Epithelial cell of proximal tubule (primary cell): ENCODE measurements around the gene MCF2L. TPM values are rescaled to one million over a fixed set of nuclear protein-coding genes. Genes with fewer than 3 reads are reported as not detected.

Experiments
- DNase-seq: peaks from one replicate; pipeline ENCODE4 v3.0.0-alpha.2; 2011; ENCODE audit warnings: low read depth
- H3K4me3 ChIP-seq: 2 replicates; pipeline ENCODE4 v1.5.1; 2011; ENCODE audit warnings: low read depth, mild to moderate bottlenecking, low read length
- CTCF ChIP-seq: conservative IDR thresholded peaks from 2 replicates; pipeline ENCODE4 v1.5.1; 2012; ENCODE audit warnings: low read depth, mild to moderate bottlenecking, low read length
- total RNA-seq: library from RNA; depleted of rRNA; stranded (reverse); fragments of >200 nt; gene quantifications from 2 replicates; pipeline ENCODE4 v1.2.3, GENCODE V29; 2015

The MCF2L gene
- total RNA-seq, 1 donor from 2014 or later = 10.8 TPM

DNA sequence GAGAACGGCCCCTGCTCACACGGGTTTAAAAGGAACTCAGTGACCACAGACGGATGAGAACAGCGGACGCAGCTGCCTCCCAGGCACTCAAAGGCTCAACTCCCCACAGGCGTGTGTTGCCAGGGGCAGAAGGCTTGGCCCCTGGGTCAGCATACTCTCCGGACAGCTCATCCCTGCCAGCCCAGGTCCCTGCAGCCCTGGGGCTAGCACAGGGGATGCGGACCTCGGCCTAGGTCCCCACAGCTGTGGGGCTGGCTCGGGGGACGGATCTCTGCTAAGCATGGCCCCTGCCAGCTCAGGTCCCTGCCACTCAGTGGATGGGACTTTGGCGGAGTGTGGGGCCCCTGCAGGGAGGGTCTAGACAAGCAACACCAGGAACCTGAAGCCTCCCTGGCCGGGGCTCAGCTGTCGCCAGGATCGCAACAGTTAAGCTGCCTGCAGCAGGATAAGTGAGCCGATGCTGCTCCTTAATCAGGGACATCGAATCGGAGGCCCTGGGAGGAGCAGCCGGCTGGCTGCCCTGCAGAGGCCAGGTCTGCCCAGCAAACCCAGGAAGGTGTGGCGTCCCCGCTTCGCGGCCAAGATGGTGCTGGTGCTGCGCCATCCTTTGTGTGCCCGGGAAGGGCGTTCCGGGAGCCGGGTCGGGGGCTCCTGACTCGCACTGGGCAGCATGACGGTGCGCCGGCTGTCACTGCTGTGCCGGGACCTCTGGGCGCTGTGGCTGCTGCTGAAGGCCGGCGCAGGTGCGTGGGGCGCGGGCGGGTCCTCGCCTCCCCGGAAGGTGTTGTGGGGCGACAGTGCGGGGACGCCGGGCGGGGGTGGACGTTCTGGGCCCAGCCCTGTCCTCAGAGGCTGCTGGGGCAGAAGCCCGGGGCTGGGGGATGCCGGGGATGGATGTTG lies 32.5 kb downstream of the MCF2L start:
- no peak for DNase-seq
- TF ChIP-seq CTCF = no peak
- H3K4me3 ChIP-seq = peak overlapping the region; percentile 21

- DNase-seq = no peak
- TF ChIP-seq CTCF = no peak
- no peak overlapping the region for H3K4me3 ChIP-seq
Observed at GRCh38 chr13:113002206-113002912, 33.3 kb downstream of the MCF2L start.

- no peak for TF ChIP-seq CTCF
Observed at GRCh38 chr13:113002913-113003290, 33.9 kb downstream of the MCF2L start.

GRCh38 chr13:113004126-113004525 lies 35.1 kb downstream of the MCF2L start:
- DNase-seq = no peak
- H3K4me3 ChIP-seq = no peak overlapping the region
- TF ChIP-seq CTCF = no peak

More at GRCh38 chr13:113002913-113003290, 33.9 kb downstream of the MCF2L start:
- no peak overlapping the region for H3K4me3 ChIP-seq
- DNase-seq = no peak

DNA sequence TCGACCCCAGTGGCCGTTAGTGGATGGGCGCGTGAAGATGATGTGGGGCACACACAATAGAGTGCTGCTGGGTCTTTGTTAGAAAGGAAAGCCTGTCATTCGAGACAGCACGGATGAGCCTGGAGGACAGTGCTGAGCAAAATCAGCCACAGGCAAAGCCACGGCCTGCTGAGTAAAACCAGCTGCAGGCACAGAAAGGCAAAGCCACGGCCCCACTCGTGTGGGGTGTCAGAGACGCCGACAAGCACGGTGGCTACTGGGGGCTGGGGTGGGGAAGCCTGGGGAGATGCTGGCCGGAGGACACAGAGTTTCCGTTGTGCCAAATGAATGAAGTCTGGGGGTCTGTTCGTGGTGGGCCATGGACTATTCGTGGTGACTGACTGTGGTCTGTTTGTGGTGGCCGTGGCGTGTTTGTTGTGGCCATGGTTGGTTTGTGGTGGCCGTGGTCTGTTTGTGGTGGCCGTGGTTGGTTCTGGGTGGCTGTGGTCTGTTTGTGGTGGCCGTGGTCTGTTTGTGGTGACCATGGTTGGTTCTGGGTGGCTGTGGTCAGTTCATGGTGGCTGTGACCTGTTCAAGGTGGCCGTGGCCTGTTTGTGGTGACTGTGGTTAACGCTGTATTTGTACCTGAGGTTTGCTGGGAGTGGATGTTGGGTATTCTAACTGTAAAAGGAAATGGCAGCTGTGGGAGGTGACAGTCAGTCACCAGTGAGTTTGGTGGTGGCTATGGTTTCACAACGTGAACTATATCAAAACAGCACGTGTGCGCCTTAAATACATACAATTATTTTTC lies 36.3 kb downstream of the MCF2L start:
- TF ChIP-seq CTCF = no peak
- DNase-seq = no peak
- no peak overlapping the region for H3K4me3 ChIP-seq

- H3K4me3 ChIP-seq = no peak overlapping the region
- no peak for DNase-seq
- no peak for TF ChIP-seq CTCF
Observed at GRCh38 chr13:113005997-113006396, 37.0 kb downstream of the MCF2L start.
